HG03575 (cell line): ENCODE results near the gene DIS3L2.
"Not testable (repeated sequence)": the region's sequence is repeated elsewhere in the genome, so short reads cannot be mapped to it uniquely, and the experiment has no call there.

Experiments used
- ATAC-seq: cut with Tn5 transposase; IDR thresholded peaks from one replicate; pipeline ENCODE4 v1.9.1; 2021; ENCODE audit not compliant: unreplicated experiment, insufficient number of reproducible peaks, low FRiP score; ENCODE audit errors: extremely low read depth

DIS3L2 gene

GRCh38 chr2:232319067-232319802 is 357.7 kb downstream of the DIS3L2 start:
- no peak for ATAC-seq

- ATAC-seq = no peak
Measured at GRCh38 chr2:232319803-232320442, 358.4 kb downstream of the DIS3L2 start.

GRCh38 chr2:232320443-232320803 is 358.9 kb downstream of the DIS3L2 start:
- ATAC-seq = no peak

GRCh38 chr2:232321156-232321816 is 359.8 kb downstream of the DIS3L2 start:
- ATAC-seq = no peak

GRCh38 chr2:232321817-232322559 is 360.5 kb downstream of the DIS3L2 start:
- ATAC-seq = no peak

- ATAC-seq = no peak
Measured at GRCh38 chr2:232322560-232323327, 361.2 kb downstream of the DIS3L2 start.

GRCh38 chr2:232323328-232323650 is 361.8 kb downstream of the DIS3L2 start:
- no peak for ATAC-seq

- ATAC-seq = not testable (repeated sequence)
Measured at GRCh38 chr2:232323967-232324366, 362.5 kb downstream of the DIS3L2 start.

- ATAC-seq = no peak
Measured at GRCh38 chr2:232324778-232325177, 363.3 kb downstream of the DIS3L2 start.

- ATAC-seq = no peak
Measured at GRCh38 chr2:232325324-232326273, 364.1 kb downstream of the DIS3L2 start.

GRCh38 chr2:232326274-232327104 is 365.0 kb downstream of the DIS3L2 start:
- not testable (repeated sequence) for ATAC-seq

- no peak for ATAC-seq
Measured at GRCh38 chr2:232327105-232328031, 365.9 kb downstream of the DIS3L2 start.

- ATAC-seq = no peak
Measured at GRCh38 chr2:232328032-232328422, 366.5 kb downstream of the DIS3L2 start.

GRCh38 chr2:232328516-232329460 is 367.3 kb downstream of the DIS3L2 start:
- no peak for ATAC-seq

GRCh38 chr2:232329716-232330067 is 368.2 kb downstream of the DIS3L2 start:
- ATAC-seq = no peak
